ENCODE results near the gene PCSK6.
"Not testable (repeated sequence)": the region's sequence is repeated elsewhere in the genome, so short reads cannot be mapped to it uniquely, and the experiment has no call there.

Gene PCSK6

GRCh38 chr15:101348015-101348414 is 141.5 kb downstream of the PCSK6 start:
- no peaks in the 10 kb centered on the region for H3K27me3 ChIP-seq (replicated peaks)
- no peak overlapping the region for H3K4me3 ChIP-seq (ENCODE audit: low read depth, low read length)
- H3K36me3 ChIP-seq (replicated peaks), result no peaks in the 10 kb centered on the region
- no peak for TF ChIP-seq CTCF (IDR thresholded peaks at IDR 0.05; ENCODE audit: low read depth, low read length, missing control alignments)
- DNase-seq, result no peak
- in situ Hi-C loops (cut with HindIII; ENCODE audit: low pct_ligation_motif_present, low sequenced_read_pairs), result no loop called here
- H3K27ac ChIP-seq, result no peak overlapping the region

GRCh38 chr15:101347454-101347853 is 142.1 kb downstream of the PCSK6 start:
- Histone ChIP-seq H3K4me3 (ENCODE audit: low read depth, low read length) (no peak overlapping the region), H3K27me3 (replicated peaks) (no peaks in the 10 kb centered on the region), H3K36me3 (replicated peaks) (no peaks in the 10 kb centered on the region), H3K27ac (no peak overlapping the region)
- in situ Hi-C loops (cut with HindIII; ENCODE audit: low pct_ligation_motif_present, low sequenced_read_pairs), result no loop called here
- no peak for DNase-seq
- no peak for TF ChIP-seq CTCF (IDR thresholded peaks at IDR 0.05; ENCODE audit: low read depth, low read length, missing control alignments)

GRCh38 chr15:101346928-101347327 is 142.6 kb downstream of the PCSK6 start:
- Histone ChIP-seq H3K36me3 (replicated peaks) (no peaks in the 10 kb centered on the region), H3K27ac (no peak overlapping the region), H3K4me3 (ENCODE audit: low read depth, low read length) (no peak overlapping the region), H3K27me3 (replicated peaks) (no peaks in the 10 kb centered on the region)
- TF ChIP-seq CTCF (IDR thresholded peaks at IDR 0.05; ENCODE audit: low read depth, low read length, missing control alignments), result no peak
- no peak for DNase-seq
- in situ Hi-C loops (cut with HindIII; ENCODE audit: low pct_ligation_motif_present, low sequenced_read_pairs), result no loop called here

- in situ Hi-C loops (cut with HindIII; ENCODE audit: low pct_ligation_motif_present, low sequenced_read_pairs), result no loop called here
- H3K4me3 ChIP-seq (ENCODE audit: low read depth, low read length), result no peak overlapping the region
- TF ChIP-seq CTCF (IDR thresholded peaks at IDR 0.05; ENCODE audit: low read depth, low read length, missing control alignments), result no peak
- DNase-seq, result no peak
- no peaks in the 10 kb centered on the region for H3K27me3 ChIP-seq (replicated peaks)
- H3K36me3 ChIP-seq (replicated peaks), result no peaks in the 10 kb centered on the region
- H3K27ac ChIP-seq, result no peak overlapping the region
Observed at GRCh38 chr15:101342056-101342455, 147.5 kb downstream of the PCSK6 start.

- Histone ChIP-seq H3K27me3 (replicated peaks) (no peaks in the 10 kb centered on the region), H3K4me3 (ENCODE audit: low read depth, low read length) (no peak overlapping the region), H3K36me3 (replicated peaks) (no peaks in the 10 kb centered on the region), H3K27ac (no peak overlapping the region)
- no peak for DNase-seq
- in situ Hi-C loops (cut with HindIII; ENCODE audit: low pct_ligation_motif_present, low sequenced_read_pairs), result no loop called here
- TF ChIP-seq CTCF (IDR thresholded peaks at IDR 0.05; ENCODE audit: low read depth, low read length, missing control alignments), result no peak
Observed at GRCh38 chr15:101338502-101339057, 150.9 kb downstream of the PCSK6 start.

- in situ Hi-C loops (cut with HindIII; ENCODE audit: low pct_ligation_motif_present, low sequenced_read_pairs), result no loop called here
- no peaks in the 10 kb centered on the region for H3K36me3 ChIP-seq (replicated peaks)
- DNase-seq, result no peak
- H3K27me3 ChIP-seq (replicated peaks), result no peaks in the 10 kb centered on the region
- no peak overlapping the region for H3K4me3 ChIP-seq (ENCODE audit: low read depth, low read length)
- no peak for TF ChIP-seq CTCF (IDR thresholded peaks at IDR 0.05; ENCODE audit: low read depth, low read length, missing control alignments)
- H3K27ac ChIP-seq, result no peak overlapping the region
Observed at GRCh38 chr15:101337976-101338375, 151.5 kb downstream of the PCSK6 start.

GRCh38 chr15:101333907-101334789 is 155.4 kb downstream of the PCSK6 start:
- H3K4me3 ChIP-seq (ENCODE audit: low read depth, low read length); in situ Hi-C loops (cut with HindIII; ENCODE audit: low pct_ligation_motif_present, low sequenced_read_pairs); H3K27me3 ChIP-seq (replicated peaks); DNase-seq; H3K36me3 ChIP-seq (replicated peaks); H3K27ac ChIP-seq: not testable (repeated sequence)

Data from brain microvascular endothelial cell (primary cell).